GM12872 (cell line): ENCODE results near the gene OLIG1.

Experiments used
- CTCF ChIP-seq: IDR thresholded peaks from 3 replicates; pipeline ENCODE4 v1.5.1; 2011; ENCODE audit warnings: low read depth, mild to moderate bottlenecking, low read length, moderate library complexity; ENCODE audit not compliant: insufficient read depth

OLIG1 gene

GRCh38 chr21:33041981-33042380 lies 28.0 kb upstream of the OLIG1 start:
- TF ChIP-seq CTCF, result no peak

GRCh38 chr21:33042812-33043211 lies 27.1 kb upstream of the OLIG1 start:
- TF ChIP-seq CTCF, result no peak

DNA sequence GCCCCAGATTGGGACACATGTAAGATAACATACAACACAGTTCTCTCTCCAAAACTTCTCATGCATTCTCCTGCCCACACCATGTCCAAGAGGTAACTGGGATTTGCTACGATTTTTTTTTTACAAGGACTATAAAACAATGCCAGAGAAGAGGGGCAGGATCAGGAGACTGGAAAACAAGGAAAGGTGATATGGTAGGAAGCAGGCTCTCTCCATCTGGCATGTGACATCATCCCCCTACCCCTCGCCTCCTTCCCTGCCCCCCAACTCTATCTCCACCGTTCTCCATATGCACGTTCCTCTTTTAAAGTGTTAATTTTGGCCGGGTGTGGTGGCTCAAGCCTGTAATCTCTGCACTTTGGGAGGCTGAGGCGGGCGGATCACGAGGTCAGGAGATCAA lies 23.5 kb upstream of the OLIG1 start:
- TF ChIP-seq CTCF, result no peak

DNA sequence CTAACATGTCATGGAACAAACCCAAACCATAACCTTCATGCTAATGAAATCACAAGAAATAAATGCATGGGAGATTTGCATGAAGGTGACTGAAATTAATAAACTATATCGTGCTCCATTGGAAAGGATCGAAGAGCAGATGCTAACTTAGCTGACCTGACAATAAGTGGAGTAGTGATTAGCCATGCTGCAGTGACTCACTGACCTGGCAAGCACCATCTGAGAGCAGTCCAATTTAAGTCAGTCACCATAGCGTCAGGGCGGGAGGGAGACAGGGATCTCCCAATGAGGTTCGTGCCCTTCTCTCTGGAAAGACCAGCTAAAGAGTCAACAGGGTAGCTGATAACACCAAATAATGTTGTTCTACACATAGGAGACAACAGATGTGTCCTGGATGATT lies 22.7 kb upstream of the OLIG1 start:
- no peak for TF ChIP-seq CTCF

DNA sequence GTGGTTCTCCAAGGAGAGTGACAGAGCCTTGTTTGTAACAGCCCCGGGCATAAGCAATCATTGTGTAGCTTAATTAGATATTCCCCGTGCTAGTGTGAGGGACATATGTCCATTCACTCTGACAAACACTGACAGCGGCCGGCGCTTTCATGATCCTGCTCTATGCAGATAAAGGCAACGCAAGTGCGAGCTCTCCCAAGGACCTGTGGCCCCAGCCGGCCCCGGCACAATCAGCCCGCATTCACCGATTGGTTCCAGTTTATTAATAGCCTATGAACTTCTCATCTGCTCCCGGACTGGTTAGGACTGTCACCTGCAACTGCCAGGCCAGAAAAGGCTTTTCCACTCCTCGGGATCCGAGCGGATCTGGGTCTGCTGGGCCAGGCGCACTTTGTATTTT lies 18.0 kb upstream of the OLIG1 start:
- no peak for TF ChIP-seq CTCF

- no peak for TF ChIP-seq CTCF
Measured at GRCh38 chr21:33053951-33054350, 16.0 kb upstream of the OLIG1 start.

GRCh38 chr21:33055991-33056390 lies 13.9 kb upstream of the OLIG1 start:
- no peak for TF ChIP-seq CTCF
